DOHH2 (cell line): ENCODE measurements around the gene CAV3.

Source experiments
- EZH2phosphoT487 ChIP-seq: fragments of 200-600 bp; sonication (generic); IDR thresholded peaks from 2 replicates; pipeline ENCODE4 v1.6.1; 2017; ENCODE audit warnings: borderline replicate concordance, mild to moderate bottlenecking, antibody characterized with exemption, low read length, moderate library complexity, mixed read lengths
- TF ChIP-seq, protein P1 (sequence below): fragments of 200-600 bp; sonication (generic); IDR thresholded peaks from one replicate; pipeline ENCODE4 v1.5.1; 2014; ENCODE audit warnings: antibody characterized with exemption, mild to moderate bottlenecking, low read depth, low read length; ENCODE audit not compliant: poor library complexity, severe bottlenecking

DNA sequence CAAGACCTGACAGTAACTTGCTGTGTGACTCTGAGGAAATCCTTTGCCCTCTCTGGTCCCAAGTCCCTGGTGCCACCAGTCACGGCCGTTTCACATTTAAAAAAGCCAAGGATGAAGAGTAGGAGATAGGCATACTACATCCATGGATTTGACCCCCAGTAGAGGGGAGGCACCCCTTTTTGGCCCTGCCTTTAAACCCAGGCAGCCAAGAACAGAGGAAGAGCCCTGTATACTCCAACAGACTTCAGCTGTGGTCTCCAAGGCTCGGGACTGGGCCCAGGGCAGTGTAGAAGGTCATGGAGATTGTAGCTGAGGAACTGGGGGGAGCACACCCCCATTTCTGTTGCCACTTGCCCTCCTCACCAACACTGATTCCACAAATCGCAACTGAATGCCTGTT, 3.7 kb downstream of the CAV3 start:
- TF ChIP-seq, protein P1, sequence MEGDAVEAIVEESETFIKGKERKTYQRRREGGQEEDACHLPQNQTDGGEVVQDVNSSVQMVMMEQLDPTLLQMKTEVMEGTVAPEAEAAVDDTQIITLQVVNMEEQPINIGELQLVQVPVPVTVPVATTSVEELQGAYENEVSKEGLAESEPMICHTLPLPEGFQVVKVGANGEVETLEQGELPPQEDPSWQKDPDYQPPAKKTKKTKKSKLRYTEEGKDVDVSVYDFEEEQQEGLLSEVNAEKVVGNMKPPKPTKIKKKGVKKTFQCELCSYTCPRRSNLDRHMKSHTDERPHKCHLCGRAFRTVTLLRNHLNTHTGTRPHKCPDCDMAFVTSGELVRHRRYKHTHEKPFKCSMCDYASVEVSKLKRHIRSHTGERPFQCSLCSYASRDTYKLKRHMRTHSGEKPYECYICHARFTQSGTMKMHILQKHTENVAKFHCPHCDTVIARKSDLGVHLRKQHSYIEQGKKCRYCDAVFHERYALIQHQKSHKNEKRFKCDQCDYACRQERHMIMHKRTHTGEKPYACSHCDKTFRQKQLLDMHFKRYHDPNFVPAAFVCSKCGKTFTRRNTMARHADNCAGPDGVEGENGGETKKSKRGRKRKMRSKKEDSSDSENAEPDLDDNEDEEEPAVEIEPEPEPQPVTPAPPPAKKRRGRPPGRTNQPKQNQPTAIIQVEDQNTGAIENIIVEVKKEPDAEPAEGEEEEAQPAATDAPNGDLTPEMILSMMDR: no peak
- no peak for TF ChIP-seq EZH2phosphoT487
